ENCODE measurements around the gene ARL15. TPM values are rescaled to one million over a fixed set of nuclear protein-coding genes. Genes with fewer than 3 reads are reported as not detected.

ARL15 gene
- total and polyA plus RNA-seq, 2 of the 8 experiments (the other 6 are each of a cell fraction or from before 2014, with no cell fraction given): 9.9 to 21.2 TPM

DNA sequence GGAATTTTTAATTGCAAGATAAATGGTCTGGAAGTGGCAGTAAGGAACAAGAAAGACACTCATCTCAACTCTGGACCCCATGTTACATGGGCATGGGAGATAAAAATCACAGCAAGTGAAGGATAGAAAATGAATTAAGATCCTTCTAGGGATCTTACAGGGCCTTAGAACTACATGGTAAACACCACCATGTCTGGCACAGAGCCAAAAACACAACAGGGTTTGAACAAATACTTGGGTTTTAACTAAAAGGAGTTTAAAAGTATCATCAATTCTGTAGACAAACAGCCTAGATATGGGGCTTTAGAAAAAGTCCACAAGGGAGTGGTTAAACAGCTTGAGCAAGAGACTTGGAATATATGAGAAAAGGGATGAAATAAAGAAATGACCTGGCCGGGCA lies 366.4 kb downstream of the ARL15 start:
- H3K9me3 ChIP-seq (ENCODE audit: insufficient read depth in 2 of 2, low read depth in 1 of 2, low read length in 1 of 2): no peaks in the 10 kb centered on the region
- no peak overlapping the region for H3K56ac ChIP-seq (replicated peaks; ENCODE audit: insufficient read length, low read depth, low read length)
- no peak for DNase-seq (ENCODE audit: low read depth in 1 of 2, low spot score in 2 of 2)
- H3K18ac ChIP-seq (ENCODE audit: extremely low read depth, low read length): no peak overlapping the region
- no peak overlapping the region for H2AFZ ChIP-seq (ENCODE audit: low read length)
- H3K9ac ChIP-seq (replicated peaks in 1 of 4; ENCODE audit: extremely low read depth in 1 of 4, low read depth in 3 of 4, low read length in 3 of 4): no peak overlapping the region
- ChIA-PET CTCF (ENCODE audit: partially characterized antibody) (interaction anchor here (1.0 to 1.4 kb wide), 2 partner anchors 9 to 10 kb away, joined by 3 to 4 read pairs; no protein-coding TSS in a partner anchor), POLR2A (ENCODE audit: partially characterized antibody) (no interaction called here)
- TF ChIP-seq BCL11A (IDR thresholded peaks at IDR 0.05; ENCODE audit: low read depth in 2 of 2, low read length in 2 of 2) (no peak), KDM5A (IDR thresholded peaks at IDR 0.05; ENCODE audit: low read length) (no peak), RBBP5 (IDR thresholded peaks at IDR 0.05; ENCODE audit: borderline replicate concordance, low read depth, low read length) (no peak), EP300 (IDR thresholded peaks at IDR 0.05; ENCODE audit: borderline replicate concordance in 1 of 2, low read depth in 2 of 2, low read length in 2 of 2) (no peak), EZH2 (IDR thresholded peaks at IDR 0.05; ENCODE audit: low read depth, low read length, severe bottlenecking) (no peak), POLR2A (IDR thresholded peaks at IDR 0.05; ENCODE audit: control extremely low read depth in 1 of 2, low read depth in 2 of 2, low read length in 2 of 2) (no peak), ASH2L (IDR thresholded peaks at IDR 0.05; ENCODE audit: low read length) (no peak), TAF7 (optimal IDR thresholded peaks at IDR 0.05; ENCODE audit: borderline replicate concordance, low read depth, low read length) (no peak), HDAC6 (IDR thresholded peaks at IDR 0.05; ENCODE audit: low read depth, low read length) (no peak), GABPA (IDR thresholded peaks at IDR 0.05; ENCODE audit: borderline replicate concordance, insufficient read depth, low read length) (no peak)
- H3K23ac ChIP-seq (ENCODE audit: insufficient read length): no peak overlapping the region
- FAIRE-seq: no peak
- no peak overlapping the region for H2BK5ac ChIP-seq (ENCODE audit: low read depth, low read length)
- H2BK20ac ChIP-seq (ENCODE audit: low read length): no peak overlapping the region
- H3K27ac ChIP-seq (ENCODE audit: low read depth, low read length): no peak overlapping the region
- no peak overlapping the region for H4K8ac ChIP-seq (ENCODE audit: extremely low read depth, insufficient read depth, low read length)
- no peak overlapping the region for H3K4ac ChIP-seq (replicated peaks; ENCODE audit: insufficient read length, low read depth, low read length)
- H4K91ac ChIP-seq (replicated peaks; ENCODE audit: insufficient read length, low read length): no peak overlapping the region
- no peaks in the 10 kb centered on the region for H3K36me3 ChIP-seq (ENCODE audit: control insufficient read depth in 2 of 4, insufficient read depth in 4 of 4, low read length in 3 of 4)
- H4K5ac ChIP-seq (ENCODE audit: insufficient read length, low read depth, low read length): no peak overlapping the region
- no peak overlapping the region for H2BK120ac ChIP-seq (replicated peaks; ENCODE audit: low read depth, low read length)
- no peak overlapping the region for H3K4me3 ChIP-seq (ENCODE audit: extremely low read depth in 1 of 4, insufficient read depth in 2 of 4, low read depth in 3 of 4, low read length in 4 of 4)
- H3K79me2 ChIP-seq (ENCODE audit: control insufficient read depth in 1 of 2, insufficient read depth in 2 of 2, low read length in 2 of 2): no peaks in the 10 kb centered on the region
- H3K4me1 ChIP-seq (replicated peaks in 1 of 4; ENCODE audit: control insufficient read depth in 3 of 4, insufficient read depth in 4 of 4, low read length in 3 of 4): peaks cover 0 to 8% (median 2%) of the 10 kb centered on the region in 4 experiments; a peak in 3 of 7 replicates
- H2BK12ac ChIP-seq (ENCODE audit: low read depth, low read length): no peak overlapping the region
- H3K14ac ChIP-seq (ENCODE audit: insufficient read length): no peak overlapping the region
- 92% methylated on average over 1 of the region's 1 CpG; no CpG with 5 or more reads in 1 of the 2 experiments for WGBS, 2 experiments (ENCODE audit: extremely low coverage in 1 of 2, insufficient coverage in 1 of 2, insufficient read length in 1 of 2, insufficient replicate concordance in 2 of 2, low coverage in 1 of 2, low lambda C conversion rate in 2 of 2, missing lambda C conversion rate in 1 of 2)
- H3K27me3 ChIP-seq (replicated peaks in 1 of 4; ENCODE audit: control insufficient read depth in 3 of 4, extremely low read depth in 1 of 4, insufficient read depth in 3 of 4, low read length in 3 of 4): no peaks in the 10 kb centered on the region
- H2BK15ac ChIP-seq (ENCODE audit: low read length): no peak overlapping the region
- no peak overlapping the region for H2AK5ac ChIP-seq (ENCODE audit: low read depth, low read length)
- H3K4me2 ChIP-seq (ENCODE audit: insufficient read depth in 1 of 2, low read depth in 2 of 2, low read length in 2 of 2): no peak overlapping the region
- H3K79me1 ChIP-seq (ENCODE audit: low read depth, low read length): no peaks in the 10 kb centered on the region
- no peaks in the 10 kb centered on the region for H4K20me1 ChIP-seq (replicated peaks in 1 of 2; ENCODE audit: control insufficient read depth in 1 of 2, insufficient read depth in 2 of 2, low read length in 2 of 2)
- H3K23me2 ChIP-seq (ENCODE audit: low read depth, low read length): no peaks in the 10 kb centered on the region; the same call in 1 of the 2 replicates

Data from H1 (cell line).